Nucleus accumbens (tissue), 56 donors: ENCODE data around the gene MICALL1.
"Not testable (repeated sequence)": the region's sequence is repeated elsewhere in the genome, so short reads cannot be mapped to it uniquely, and the experiment has no call there.

Experiments
- DNase-seq, 56 donors: peaks; one replicate each; lab custom pipeline; 2025; lab: John Stamatoyannopoulos, UW

Gene MICALL1

DNA sequence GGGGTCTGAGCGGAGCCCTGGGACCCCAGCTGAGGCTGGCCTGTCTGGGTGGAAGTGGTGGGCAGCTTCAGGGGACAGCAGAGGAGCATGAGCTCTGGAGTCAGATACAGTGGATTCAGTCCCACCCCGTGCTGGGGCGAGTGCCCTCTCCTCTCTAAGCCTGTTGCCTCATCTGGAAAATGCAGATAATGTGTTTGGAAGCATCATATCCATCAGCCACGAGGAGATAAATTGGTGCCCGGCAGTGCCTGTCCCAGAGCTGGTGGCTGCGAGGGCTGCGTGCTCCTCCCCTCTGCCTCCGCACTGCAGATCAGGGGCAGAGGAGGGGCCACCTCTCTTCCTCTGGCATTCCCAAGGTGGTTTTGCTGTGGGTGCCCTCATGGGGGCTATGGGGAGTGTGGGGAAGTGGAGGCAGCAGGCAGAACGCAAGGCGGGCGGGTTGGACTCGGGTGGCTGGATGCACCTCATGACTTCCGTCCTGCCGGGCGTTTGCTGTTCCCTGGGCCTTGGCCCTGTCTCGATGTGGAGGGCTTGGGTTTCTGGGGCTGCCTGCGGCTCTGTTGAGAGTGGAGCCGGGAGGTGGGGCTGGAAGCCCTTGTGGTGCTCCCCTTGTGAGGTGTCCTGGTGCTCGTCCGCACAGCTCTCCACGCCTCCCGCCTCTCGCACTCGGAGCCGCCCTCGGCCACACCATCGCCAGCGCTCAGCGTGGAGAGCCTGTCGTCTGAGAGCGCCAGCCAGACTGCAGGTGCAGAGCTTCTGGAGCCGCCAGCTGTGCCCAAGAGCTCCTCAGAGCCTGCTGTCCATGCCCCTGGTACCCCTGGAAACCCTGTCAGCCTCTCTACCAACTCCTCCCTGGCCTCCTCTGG lies 20.9 kb downstream of the MICALL1 start:
- no peak for DNase-seq

DNA sequence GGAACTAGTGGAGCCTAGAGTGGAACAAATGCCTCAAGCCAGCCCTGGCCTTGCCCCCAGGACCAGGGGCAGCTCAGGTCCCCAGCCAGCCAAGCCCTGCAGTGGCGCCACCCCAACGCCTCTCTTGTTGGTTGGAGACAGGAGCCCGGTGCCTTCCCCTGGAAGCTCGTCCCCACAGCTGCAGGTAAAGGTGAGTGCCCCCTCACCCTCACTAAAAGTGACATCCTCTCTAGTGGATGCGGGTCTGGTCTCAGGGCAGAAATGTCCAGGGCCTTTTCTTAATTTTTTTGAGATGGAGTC lies 21.5 kb downstream of the MICALL1 start:
- no peak for DNase-seq

DNA sequence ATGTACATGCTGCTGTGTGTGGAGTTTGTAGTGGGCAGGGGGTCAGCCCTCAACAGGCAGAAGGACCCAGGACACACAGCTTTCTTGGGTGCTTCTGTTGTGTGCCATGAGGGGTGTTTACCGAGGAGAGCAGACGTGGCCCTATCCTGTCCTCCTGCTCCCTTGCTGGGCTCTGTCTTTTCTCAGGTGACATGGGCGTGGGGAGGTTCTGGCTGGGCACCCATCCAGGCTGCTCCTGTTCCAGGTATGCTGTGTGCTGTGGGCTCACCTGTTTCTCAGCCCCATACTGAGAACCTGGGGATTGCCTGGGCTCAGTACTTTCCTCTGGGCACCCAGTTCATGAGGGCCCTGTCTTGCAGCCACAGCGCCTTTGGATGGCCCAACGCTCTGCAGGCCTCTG lies 23.3 kb downstream of the MICALL1 start:
- DNase-seq, result no peak

DNA sequence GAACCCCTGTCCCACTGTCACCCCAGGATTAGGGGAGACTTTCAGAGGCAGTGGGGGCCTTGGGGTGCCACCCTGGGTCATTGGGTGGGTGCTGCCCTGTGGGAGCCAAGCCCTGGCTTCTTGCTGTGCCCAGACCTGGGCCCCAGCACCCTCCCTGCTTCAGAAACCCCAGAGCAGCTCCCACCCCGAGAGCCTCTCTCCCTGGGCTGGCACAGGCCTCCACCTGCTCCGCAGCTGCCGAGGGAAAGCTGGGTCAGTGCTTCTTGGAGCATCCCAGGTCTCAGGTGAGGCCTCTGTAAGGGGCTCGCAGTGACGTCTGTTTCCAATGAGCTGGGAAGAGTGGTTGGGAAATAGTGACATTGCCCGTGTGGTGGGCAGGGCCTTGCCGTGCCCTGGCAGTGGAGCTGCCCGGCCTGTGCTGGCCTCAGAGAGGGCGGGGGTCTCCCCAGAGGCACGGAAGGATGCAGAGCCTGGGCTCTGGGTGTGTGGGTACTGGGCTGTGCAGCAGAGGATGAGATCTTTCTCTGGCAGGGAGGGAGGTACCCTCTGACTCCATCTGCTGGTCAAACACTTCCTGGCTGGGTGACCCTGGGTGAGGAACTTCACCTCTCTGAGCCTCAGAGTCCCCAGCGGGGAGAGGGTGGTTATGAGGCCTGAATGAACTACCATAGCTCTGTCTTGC lies 24.3 kb downstream of the MICALL1 start:
- peak in 17 of 56 donors; percentile 7 to 32 (median 19) for DNase-seq

DNA sequence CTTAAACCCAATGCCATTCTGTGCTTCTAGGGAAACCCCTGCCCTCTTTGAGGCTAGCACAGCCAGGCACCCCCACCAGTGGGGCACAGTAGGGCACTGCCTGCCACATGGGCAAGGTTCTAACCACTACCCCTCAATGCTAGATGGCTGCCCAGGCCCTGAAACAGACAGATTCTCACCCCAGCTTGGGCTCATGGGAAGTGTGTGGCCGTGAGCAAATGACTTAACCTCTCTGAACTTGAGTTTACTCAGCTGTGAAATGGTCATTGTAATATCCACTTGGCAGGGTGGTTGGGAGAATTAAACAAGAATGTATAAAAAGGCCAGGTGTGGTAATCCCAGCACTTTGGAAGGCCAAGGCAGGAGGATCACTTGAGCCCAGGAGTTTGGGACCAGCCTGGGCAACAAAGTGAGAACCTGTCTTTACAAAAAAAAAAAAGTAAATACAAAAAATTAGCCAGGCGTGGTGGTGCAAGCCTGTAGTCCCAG lies 24.9 kb downstream of the MICALL1 start:
- no peak for DNase-seq

DNA sequence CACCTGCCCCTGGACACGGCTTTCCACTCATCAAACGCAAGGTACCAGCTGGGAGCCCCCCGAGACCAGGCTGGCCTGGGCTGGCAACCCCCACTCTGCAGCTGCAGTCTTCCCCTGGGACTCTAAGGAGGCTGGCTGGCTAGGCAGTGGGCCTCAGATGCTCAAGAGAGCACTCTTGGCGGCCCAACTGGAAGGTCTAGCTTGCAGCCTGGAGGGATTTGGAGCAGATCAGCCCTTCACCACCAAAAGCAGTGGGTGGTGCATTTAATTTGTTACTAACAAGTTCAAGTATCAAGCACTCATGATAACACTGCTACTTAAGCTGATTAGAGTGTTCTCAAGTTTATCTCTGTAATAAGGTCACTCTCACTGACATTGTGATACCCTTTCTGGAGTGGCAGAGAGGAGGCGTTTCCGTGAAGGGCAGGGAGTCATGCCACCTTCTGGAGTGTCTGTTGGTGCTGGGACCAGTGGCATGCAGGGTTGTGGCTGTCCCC lies 25.8 kb downstream of the MICALL1 start:
- DNase-seq, result no peak

DNA sequence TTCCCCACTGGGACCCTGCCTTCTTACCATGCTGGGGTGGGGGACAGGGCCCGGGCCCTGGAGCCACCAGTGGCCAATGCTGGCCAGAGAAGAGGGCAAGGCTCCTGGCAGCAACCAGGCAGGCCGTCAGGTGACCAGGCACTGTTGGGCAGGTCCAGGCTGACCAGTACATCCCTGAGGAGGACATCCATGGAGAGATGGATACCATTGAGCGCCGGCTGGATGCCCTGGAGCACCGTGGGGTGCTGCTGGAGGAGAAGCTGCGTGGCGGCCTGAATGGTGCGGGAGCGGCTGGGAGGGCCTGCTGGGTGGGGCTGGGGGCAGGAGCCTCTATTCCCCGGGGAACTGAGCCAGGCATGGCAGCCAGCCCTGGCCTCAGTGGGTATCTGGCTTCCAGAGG lies 26.3 kb downstream of the MICALL1 start:
- no peak for DNase-seq

DNA sequence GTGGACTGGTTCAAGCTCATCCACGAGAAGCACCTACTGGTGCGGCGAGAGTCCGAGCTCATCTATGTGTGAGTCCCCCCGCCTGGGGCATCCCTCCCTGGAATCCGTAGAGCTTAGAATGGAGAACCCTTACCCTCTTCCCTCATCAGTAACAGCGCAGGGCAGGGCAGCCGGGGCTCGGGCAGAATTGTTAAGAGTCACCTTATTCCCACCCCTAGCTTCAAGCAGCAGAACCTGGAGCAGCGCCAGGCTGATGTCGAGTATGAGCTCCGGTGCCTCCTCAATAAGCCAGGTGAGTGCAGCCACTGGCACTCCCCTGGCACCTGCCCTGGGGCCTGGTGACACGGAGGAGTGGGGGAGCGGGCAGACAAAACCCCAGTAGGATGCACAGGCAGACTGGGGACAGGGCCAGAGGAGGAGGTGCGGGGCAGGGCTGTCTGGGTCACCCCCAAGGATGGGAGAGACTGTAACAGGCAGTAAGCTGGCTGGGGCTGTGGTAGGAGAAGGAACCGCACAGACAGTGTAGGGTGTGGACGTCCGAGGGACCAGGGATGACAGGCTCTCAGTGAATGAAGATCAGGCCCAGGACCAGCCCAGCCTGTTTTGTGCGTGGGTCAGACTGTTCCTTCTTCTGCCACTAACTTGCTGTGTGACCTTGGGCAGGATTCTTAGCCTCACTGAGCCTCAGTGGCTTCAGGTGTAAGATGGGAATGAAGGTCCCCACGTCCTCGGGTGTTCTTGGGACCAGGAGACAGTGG lies 26.9 kb downstream of the MICALL1 start:
- peak in 1 of 56 donors; percentile 17 for DNase-seq

DNA sequence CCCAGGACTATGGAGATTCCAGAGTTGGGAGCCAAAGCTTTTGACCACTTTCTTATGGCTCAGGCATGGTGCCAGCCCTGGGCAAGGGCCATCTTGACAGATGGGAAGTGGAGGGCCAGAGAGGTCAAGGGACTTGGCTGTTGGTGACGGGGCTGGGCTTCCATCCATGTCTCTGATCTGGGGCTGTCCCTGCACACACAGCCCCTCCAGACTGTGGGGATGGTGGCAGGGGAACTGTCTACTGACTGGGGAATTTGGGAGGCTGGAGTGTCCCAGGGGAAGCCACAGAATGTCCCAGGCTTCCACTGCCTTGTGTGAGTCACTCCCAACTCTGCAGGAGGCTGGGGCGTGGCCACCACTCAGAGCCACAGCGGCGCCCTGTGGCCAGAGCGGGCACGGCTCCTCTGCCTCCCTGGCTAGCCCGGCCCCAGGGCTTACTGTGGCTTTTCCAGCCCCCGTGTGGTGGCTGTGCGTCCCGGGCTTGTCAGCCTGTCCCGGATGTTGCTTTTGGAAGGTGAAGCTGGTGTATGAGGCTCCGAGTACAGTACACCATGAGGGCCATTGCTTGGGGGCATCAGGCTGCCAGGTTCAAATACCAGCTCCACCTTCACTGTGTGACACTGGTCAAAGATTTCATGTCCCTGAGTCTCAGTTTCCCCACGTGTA lies 27.7 kb downstream of the MICALL1 start:
- DNase-seq, result peak in 54 of 56 donors; percentile 20 to 87 (median 66)

DNA sequence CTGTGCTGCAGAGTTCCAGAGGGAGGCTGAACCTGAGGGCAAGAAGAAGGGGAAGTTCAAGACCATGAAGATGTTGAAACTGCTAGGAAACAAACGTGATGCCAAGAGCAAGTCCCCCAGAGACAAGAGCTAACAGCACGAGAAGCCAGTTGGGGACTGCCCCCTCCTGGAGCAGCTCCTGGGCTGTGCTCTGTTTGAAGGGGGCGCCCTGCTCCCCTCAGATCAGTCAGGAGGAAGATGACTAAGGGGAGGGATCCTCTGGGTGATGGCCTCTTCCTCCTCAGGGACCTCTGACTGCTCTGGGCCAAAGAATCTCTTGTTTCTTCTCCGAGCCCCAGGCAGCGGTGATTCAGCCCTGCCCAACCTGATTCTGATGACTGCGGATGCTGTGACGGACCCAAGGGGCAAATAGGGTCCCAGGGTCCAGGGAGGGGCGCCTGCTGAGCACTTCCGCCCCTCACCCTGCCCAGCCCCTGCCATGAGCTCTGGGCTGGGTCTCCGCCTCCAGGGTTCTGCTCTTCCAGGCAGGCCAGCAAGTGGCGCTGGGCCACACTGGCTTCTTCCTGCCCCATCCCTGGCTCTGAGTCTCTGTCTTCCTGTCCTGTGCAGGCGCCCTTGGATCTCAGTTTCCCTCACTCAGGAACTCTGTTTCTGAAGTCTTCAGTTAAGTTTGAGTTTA lies 34.7 kb downstream of the MICALL1 start:
- DNase-seq, result no peak

DNA sequence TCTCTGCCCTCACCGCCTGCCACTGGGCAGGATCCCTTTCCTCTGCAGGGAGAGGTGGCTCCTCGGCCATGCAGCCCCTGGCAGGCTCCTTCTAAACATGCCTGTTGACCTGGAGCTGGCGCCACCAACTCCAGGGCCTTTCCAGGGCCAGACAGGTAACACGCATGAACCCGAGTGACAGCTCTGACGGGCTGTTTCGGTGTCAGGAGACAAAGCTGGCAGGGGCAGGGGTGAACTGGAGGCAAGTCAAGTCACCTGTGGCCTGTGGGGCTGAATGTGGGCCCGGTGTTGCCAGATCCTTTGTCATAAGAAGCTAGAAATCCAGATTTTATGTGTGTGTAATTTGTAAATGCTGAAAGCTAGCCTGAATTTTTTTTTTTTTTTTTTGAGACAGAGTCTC lies 36.0 kb downstream of the MICALL1 start:
- DNase-seq, result no peak

DNA sequence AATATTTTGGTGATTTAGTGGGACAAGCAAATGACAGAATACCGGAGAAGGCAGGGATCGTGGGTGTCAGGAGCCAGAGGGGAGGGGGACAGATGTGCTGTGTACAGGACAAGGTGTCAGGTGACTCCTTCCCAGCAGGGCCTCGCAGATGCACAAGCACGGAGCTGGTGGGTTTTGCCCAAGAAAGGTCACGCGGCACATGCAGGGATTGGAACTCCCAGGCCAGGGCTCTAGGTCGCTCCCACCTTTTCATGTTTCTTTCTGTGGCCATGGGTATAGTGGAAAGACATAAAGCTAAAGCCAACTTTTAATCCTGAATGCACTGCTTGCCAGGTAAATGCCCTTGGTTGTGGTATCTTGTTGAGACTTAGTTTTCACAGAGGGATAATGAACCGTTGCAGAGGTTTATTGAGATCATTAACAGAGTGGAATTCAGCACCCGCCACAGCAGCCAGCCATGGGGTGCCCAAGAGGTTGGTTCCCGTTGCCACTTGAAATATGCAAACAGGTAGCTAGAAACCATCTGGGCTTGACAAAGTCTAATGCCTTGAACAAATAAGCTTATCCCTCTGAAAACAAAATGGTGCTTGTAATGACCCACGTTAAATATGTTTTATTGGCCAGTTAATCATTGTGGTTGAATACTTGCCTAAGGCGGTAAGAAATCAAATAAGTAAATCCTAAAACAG lies 37.2 kb downstream of the MICALL1 start:
- DNase-seq, result no peak

DNA sequence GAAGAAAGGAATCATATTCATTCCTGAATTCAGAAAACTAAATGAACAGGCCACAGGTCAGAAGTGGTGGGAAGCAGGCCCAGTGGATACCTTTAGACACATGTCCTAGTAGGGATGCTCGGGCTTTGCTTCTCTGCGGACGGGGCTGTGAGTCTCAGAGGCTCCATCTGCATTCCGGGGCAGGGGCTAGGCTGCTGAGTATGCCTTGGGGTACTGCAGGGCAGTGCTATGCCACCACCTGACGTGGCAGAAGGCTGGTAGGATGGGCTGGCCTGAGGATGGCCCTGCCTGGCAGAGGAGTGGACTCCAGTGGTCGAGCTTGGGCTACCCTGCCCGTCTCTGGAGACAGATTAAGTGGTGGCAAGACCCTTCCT lies 37.7 kb downstream of the MICALL1 start:
- DNase-seq, result no peak

DNA sequence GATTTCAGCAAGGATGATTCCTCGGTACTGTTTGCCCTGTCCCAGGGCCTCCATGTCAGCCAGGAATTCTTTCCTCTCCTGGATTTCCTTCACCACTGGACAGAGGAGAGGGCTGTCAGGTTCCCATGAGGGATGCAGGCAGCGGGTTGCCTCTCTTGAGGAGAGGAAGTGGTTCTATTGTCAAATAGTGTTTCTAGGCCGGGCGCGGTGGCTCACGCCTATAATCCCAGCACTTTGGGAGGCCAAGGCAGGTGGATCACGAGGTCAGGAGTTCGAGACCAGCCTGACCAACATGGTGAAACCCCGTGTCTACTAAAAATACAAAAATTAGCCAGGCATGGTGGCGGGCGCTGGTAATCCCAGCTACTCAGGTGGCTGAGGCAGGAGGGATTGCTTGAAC lies 38.3 kb downstream of the MICALL1 start:
- DNase-seq, result not testable (repeated sequence)

DNA sequence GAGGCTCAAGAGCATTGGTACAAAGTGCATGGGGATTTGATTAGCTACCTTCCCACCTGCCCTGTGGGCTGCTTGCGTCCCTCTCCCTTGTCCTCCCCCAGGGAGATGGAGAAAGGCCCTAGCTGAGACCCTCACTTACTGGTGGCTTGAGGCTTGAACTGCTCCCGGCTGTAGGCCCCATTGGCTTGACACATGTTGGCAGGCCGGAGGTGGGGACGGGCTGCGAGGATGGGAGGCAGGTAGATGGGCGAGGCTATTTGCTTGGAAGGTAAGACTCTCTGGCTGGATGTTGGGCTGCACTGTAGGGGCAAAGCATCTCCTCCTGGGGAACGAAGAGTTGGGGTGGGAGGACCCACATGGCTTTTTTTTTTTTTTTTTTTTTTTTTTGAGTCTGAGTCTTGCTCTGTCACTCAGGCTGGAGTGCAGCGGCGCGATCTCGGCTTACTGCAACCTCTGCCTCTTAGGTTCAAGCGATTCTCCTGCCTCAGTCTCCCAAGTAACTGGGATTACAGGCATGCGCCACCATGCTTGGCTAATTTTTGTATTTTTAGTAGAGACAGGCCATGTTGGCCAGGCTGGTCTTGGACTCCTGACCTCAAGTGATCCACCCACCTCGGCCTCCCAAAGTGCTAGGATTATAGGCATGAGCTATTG lies 41.2 kb downstream of the MICALL1 start:
- DNase-seq, result not testable (repeated sequence)

DNA sequence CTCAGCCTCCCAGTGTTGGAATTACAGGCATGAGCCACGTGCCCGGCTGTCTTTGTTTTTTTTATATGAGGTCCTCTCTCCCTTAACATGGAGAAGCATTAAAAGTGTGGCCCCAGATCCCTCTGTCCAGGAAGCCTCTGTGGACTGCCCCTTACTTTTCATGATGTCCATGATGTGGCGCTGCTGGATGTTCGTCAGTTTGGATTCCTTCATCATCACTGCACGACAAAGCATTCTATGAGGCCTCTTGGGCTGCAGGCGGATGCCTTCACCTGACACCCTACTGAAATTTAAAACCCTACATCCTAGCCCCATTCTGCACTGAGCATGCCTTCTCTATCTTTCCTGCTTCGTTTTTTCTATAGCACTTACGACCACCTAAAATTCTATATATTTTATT lies 45.2 kb downstream of the MICALL1 start:
- DNase-seq, result no peak

DNA sequence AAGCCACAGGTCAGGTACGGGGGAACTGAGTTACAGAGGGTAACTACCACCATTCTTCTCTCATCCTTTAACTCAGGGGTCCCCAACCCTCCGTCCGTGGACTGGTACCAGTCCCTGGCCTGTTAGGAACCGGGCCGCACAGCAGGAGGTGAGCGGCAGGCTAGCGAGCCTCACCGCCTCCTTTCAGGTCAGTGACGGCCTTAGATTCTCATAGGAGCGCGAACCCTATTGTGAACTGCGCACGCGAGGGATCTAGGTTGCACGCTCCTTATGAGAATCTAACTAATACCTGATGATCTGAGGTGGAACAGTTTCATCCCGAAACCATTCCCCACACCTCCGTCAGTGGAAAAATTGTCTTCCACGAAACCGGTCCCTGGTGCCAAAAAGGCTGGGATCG lies 46.5 kb downstream of the MICALL1 start:
- not testable (repeated sequence) for DNase-seq

DNA sequence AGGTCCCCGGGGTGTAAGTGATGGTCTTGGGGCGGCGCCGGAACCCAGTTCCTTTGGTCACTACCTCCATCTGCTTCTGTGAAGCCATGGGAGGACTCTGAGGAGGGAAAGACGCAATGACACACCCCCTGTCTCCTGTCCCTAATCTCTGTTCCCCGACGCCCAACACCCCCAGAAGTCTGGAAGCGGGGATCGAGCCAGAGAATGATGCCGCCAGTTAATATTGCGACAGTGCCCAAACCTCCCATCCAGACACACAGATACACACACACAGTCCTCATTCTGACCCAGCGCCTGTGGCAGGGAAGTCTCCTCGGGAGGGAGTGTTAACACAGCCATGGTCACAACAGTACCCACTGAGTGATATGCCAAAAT lies 47.0 kb downstream of the MICALL1 start:
- peak in 2 of 56 donors; percentile 21 to 56 for DNase-seq
